IPS-15b (cell line): ENCODE results near the gene SH3BP1.
A peak's percentile ranks its signal among the peaks of the same experiment; 100 is the strongest.

ENCODE experiments used
- H3K27me3 ChIP-seq: one replicate; pipeline ENCODE4 v1.6.1; 2013; ENCODE audit warnings: low read length; ENCODE audit not compliant: control insufficient read depth, insufficient read depth
- H3K36me3 ChIP-seq: one replicate; pipeline ENCODE4 v1.6.1; 2013; ENCODE audit warnings: low read length; ENCODE audit not compliant: control insufficient read depth, insufficient read depth
- H3K4me1 ChIP-seq: one replicate; pipeline ENCODE4 v1.6.1; 2013; ENCODE audit warnings: mild to moderate bottlenecking, low read length; ENCODE audit not compliant: control insufficient read depth, insufficient read depth
- H3K4me3 ChIP-seq: one replicate; pipeline ENCODE4 v1.5.1; 2013; ENCODE audit warnings: low read depth, low read length
- H3K9ac ChIP-seq: one replicate; pipeline ENCODE4 v1.6.1; 2013; ENCODE audit warnings: low read depth, mild to moderate bottlenecking, low read length
- H3K9me3 ChIP-seq: one replicate; pipeline ENCODE4 v1.6.1; 2013; ENCODE audit warnings: mild to moderate bottlenecking, low read length; ENCODE audit not compliant: control insufficient read depth, insufficient read depth

SH3BP1 gene

GRCh38 chr22:37629928-37630327, 9.5 kb upstream of the SH3BP1 start:
- H3K9me3 ChIP-seq, result no peaks in the 10 kb centered on the region

GRCh38 chr22:37630839-37631435, 8.5 kb upstream of the SH3BP1 start:
- H3K9me3 ChIP-seq, result no peaks in the 10 kb centered on the region
- peaks cover 10% of the 10 kb centered on the region for H3K4me1 ChIP-seq
- peaks cover 27% of the 10 kb centered on the region for H3K36me3 ChIP-seq

More at GRCh38 chr22:37629928-37630327, 9.5 kb upstream of the SH3BP1 start:
- Histone ChIP-seq H3K36me3 (peaks cover 30% of the 10 kb centered on the region), H3K9ac (no peak overlapping the region), H3K27me3 (no peaks in the 10 kb centered on the region), H3K4me3 (no peak overlapping the region), H3K4me1 (peaks cover 10% of the 10 kb centered on the region)

DNA sequence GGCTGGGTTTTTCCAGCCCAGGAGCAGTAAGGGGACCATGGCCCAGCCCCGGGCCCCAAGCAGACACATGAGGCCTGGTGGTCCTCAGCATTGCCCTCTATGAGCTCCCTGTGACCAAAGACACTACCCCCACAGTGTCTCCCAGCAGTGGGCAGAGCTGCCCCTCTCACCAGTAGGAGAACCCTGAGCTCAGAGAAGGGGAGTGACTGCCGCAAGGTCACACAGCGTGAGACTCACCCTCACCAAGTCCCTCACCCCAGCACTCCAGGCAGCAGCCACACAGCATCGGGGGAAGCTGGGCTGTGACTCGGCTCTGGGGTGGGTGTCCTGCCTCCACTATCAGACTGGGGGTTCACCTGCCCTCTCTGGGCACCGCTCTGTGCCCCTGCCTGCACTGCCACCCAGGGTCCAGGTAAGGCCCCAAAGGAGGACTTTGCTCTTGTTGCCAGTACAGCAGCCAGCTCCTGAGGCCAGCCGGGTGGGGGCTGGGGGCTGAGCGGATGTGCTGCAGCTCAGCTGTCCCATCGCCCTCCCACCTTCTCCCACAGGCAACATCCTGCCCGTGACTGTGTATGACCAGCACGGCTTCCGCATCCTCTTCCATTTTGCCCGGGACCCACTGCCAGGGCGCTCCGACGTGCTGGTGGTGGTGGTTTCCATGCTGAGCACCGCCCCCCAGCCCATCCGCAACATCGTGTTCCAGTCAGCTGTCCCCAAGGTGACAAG, 7.9 kb upstream of the SH3BP1 start:
- H3K4me3 ChIP-seq, result no peak overlapping the region
- H3K36me3 ChIP-seq, result peaks cover 23% of the 10 kb centered on the region
- H3K9ac ChIP-seq, result no peak overlapping the region
- H3K4me1 ChIP-seq, result peaks cover 10% of the 10 kb centered on the region
- H3K27me3 ChIP-seq, result no peaks in the 10 kb centered on the region
- no peaks in the 10 kb centered on the region for H3K9me3 ChIP-seq

More at GRCh38 chr22:37630839-37631435, 8.5 kb upstream of the SH3BP1 start:
- H3K4me3 ChIP-seq, result no peak overlapping the region
- no peak overlapping the region for H3K9ac ChIP-seq
- H3K27me3 ChIP-seq, result no peaks in the 10 kb centered on the region

GRCh38 chr22:37632174-37633088, 7.0 kb upstream of the SH3BP1 start:
- Histone ChIP-seq H3K36me3 (peaks cover 17% of the 10 kb centered on the region), H3K27me3 (no peaks in the 10 kb centered on the region), H3K9ac (no peak overlapping the region), H3K4me1 (peaks cover 10% of the 10 kb centered on the region), H3K4me3 (no peak overlapping the region), H3K9me3 (no peaks in the 10 kb centered on the region)

DNA sequence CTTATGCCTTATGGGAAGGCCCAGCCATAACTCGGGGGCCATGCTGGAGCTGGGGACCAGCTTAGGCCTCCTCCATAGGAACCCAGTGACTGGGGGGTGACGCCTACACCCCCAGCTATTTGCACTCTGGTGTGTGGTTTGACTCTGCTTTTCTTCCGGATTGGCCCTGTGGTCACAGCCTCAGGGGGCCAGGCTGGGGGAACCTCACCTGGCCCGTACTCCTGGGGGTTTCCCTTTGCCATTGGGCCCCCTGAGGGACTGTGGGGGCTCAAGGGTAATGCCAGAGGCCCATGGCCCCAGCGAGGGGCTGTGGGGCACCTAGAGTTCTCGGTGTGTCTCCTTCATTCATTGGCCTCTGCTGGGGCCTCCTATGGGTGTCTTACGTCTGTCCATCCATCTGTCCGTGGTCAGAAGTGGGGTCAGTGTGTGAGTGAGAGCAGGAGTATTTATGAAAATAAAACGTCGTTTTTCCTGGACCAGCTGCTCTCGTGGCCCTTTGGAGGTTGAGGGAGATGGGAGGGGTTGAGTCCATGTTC, 6.3 kb upstream of the SH3BP1 start:
- Histone ChIP-seq H3K36me3 (peaks cover 16% of the 10 kb centered on the region), H3K27me3 (no peaks in the 10 kb centered on the region), H3K4me3 (peak overlapping the region; percentile 35), H3K9me3 (no peaks in the 10 kb centered on the region), H3K4me1 (peaks cover 13% of the 10 kb centered on the region), H3K9ac (peak overlapping the region; percentile 54)

DNA sequence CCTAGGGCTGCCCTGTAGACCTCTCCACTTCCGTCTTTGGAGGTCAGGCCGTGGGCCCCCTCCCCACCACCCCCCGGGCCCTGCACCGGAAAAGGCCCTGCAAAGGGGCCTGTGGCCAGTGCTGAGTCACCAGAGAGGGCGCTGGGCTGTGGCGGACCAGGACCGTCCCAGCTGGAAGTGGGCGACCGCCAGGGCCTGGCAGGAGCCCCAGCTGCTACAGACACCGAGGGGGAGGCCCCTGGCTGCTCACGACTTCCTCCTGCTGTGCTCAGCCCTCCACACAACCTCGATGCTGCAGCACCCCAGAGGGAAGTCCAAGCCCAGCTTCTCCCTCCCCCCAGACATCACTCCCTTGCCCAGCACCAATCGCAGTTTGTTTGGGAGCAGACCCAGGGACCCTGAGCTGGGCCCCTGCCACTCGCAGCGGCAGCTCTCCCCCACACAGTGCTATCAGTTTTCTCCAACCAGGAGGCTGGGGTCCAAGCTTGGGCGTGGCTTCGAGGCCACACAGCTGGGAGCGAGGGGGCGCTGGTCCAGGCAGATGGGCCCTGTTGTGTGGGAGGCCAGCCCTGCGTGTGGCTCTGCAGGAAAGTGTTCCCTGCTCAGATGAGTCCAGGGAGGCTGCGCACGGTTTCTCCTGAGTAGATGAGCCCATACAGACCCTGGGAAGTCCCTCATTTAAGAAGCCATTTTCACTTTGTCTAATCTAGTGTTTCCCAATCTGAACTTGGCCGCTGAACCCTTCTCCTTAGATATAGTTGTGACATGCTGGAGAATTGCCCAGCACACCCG, 5.6 kb upstream of the SH3BP1 start:
- Histone ChIP-seq H3K9me3 (no peaks in the 10 kb centered on the region), H3K9ac (peak overlapping the region; percentile 54), H3K36me3 (peaks cover 16% of the 10 kb centered on the region), H3K4me1 (peaks cover 18% of the 10 kb centered on the region), H3K27me3 (no peaks in the 10 kb centered on the region), H3K4me3 (peak overlapping the region; percentile 35)

GRCh38 chr22:37634417-37634924, 5.0 kb upstream of the SH3BP1 start:
- Histone ChIP-seq H3K27me3 (no peaks in the 10 kb centered on the region), H3K36me3 (peaks cover 16% of the 10 kb centered on the region), H3K4me1 (peaks cover 19% of the 10 kb centered on the region), H3K9ac (no peak overlapping the region), H3K9me3 (no peaks in the 10 kb centered on the region), H3K4me3 (peak overlapping the region; percentile 35)

DNA sequence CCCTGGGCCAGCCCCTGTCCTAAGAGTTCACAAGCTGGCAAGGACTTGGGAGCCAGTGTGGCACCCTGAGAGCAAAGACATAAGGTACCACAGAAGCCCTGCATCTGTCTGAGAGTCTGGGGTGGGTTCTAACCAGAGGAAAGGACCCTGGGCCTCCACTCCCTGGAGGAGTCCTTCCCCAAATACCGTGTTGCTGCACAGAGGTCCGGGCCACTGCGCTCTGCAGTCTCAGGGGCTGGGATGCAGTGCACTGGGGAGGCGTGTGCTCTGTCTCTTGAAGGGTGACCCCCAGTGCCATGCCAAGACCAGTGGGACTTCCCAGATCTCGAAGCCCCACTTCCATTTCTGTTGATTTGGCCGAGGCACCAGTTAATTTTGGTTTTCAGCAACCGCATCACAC, 4.3 kb upstream of the SH3BP1 start:
- Histone ChIP-seq H3K27me3 (no peaks in the 10 kb centered on the region), H3K9ac (no peak overlapping the region), H3K4me1 (peaks cover 19% of the 10 kb centered on the region), H3K36me3 (peaks cover 16% of the 10 kb centered on the region), H3K9me3 (no peaks in the 10 kb centered on the region), H3K4me3 (no peak overlapping the region)

- Histone ChIP-seq H3K9me3 (no peaks in the 10 kb centered on the region), H3K4me1 (peaks cover 21% of the 10 kb centered on the region), H3K36me3 (peaks cover 11% of the 10 kb centered on the region), H3K4me3 (no peak overlapping the region), H3K9ac (no peak overlapping the region), H3K27me3 (no peaks in the 10 kb centered on the region)
Measured at GRCh38 chr22:37636186-37636948, 3.1 kb upstream of the SH3BP1 start.

DNA sequence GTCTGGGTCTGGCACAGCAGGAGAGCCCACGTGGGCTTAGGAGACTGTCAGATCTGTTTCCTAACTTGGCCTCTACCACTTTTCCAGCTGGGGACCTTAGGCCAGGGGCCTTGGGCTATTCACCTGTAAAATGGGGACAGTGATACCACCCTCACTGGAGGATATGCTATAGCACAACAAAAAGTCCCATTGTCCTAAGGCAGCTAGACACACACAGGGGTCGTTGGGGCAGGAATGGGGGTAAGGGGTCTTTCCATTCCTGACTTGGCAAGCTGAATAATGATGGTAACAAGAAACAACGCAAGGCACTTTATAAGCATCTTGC, 2.6 kb upstream of the SH3BP1 start:
- no peaks in the 10 kb centered on the region for H3K27me3 ChIP-seq
- H3K9ac ChIP-seq, result no peak overlapping the region
- H3K36me3 ChIP-seq, result peaks cover 8% of the 10 kb centered on the region
- no peaks in the 10 kb centered on the region for H3K9me3 ChIP-seq
- H3K4me1 ChIP-seq, result peaks cover 21% of the 10 kb centered on the region
- no peak overlapping the region for H3K4me3 ChIP-seq
